Stimulated activated CD4-positive, alpha-beta T cell treated with anti-CD3 and anti-CD28 coated beads, Interleukin-2, amount 100 ng/mL, for 4 hours (primary cell): Measurements from ENCODE around the gene PALD1.

Experiments used
- DNase-seq: peaks from one replicate; pipeline ENCODE4 v3.0.0-alpha.2; 2020; ENCODE audit warnings: low read depth

Gene PALD1

DNA sequence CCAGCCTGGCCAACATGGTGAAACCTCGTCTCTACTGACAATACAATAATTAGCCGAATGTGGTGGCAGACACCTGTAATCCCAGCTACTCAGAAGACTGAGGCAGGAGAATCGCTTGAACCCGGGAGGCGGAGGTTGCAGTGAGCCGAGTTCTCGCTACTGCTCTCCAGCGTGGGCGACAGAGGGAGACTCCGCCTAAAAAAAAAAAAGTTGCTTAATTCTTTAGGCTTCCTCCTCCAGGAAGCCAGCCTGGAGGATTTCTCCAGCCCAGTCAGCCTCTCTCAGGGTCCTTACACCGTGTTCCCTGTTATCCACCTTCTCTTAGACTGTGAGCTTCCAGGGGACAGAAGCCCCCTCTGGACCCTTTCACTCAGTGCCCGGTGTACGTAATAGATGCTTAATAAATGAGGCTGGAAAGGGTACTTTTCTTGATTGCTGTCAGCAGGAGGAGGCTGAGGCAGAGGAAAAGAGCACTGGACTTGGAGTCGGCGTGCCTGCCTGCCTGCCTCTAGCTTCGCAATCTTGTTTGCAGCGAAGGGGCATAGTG is 20.7 kb upstream of the PALD1 start:
- no peak for DNase-seq

DNA sequence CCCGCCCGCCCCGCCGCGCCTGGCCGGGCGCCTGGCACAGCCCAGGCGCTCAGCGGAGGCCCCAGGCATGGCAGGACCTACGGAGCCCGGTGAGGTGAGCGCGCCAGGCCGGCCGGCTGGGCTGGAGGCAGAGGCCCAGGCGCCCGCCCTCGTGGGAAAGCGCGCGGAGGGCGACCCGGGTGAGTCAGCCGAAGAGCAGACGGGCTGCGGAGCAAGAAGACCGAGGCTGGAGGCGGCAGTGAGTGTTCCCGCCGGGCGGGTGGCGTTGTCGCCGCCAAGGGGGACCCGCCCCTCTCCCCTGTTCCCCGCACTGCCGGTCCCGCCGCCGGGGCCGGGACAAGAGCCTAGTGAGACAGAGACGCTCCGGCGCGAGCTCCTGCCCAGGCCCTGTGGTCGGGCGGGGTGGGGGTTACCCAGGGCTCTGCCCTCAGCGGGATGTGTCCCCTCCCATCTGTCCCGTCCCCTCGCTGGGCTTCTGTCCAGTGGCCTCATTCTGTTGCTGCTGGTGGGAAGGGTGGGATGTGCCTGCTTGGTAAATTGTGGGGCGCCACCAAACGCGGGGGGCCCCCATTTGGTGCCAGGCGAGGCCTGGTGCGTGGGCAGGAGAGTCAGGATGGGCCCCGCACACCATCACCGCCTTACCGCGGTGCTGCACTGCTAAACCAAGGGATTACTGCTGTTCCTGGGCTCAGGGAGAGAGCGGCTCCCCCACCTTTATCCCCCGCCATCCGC is 20.1 kb upstream of the PALD1 start:
- DNase-seq, result peak; percentile 63

DNA sequence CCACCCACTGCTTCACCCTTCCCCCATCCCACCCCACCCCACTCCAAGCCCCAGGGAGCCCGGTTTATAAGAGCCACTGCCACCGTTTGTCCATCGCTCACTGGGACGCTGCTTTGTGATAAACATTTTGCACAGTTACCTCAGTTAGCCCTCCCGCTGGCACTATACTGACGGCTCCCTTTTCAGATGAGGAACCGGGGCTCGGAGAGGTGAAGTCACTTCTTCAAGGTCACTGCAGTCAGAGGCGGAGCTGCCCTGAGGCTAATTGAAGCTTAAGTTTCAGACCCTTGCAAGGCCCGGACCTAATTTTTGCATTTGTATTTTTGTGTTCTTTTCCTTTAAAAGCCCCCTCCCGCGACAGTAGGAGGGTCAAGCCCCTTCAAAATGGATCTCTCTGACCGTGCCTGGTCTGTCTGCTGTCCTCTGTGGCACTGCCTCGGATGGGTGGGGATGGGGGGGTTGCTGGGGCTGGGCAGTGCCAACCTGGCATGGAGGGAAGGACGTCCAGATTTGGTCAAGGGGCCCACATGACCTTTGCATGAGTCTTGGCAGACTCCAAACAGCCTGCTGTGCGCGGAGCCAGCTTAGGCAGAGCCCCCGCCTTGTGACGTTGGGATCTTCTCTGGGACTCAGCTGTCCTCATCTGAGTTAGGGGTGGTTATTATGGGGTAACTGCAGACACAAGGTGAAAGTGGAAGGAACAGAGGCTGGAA is 19.4 kb upstream of the PALD1 start:
- DNase-seq, result no peak

GRCh38 chr10:70459774-70460490 is 18.6 kb upstream of the PALD1 start:
- DNase-seq, result no peak

GRCh38 chr10:70461397-70462348 is 16.9 kb upstream of the PALD1 start:
- DNase-seq, result peak; percentile 25

DNA sequence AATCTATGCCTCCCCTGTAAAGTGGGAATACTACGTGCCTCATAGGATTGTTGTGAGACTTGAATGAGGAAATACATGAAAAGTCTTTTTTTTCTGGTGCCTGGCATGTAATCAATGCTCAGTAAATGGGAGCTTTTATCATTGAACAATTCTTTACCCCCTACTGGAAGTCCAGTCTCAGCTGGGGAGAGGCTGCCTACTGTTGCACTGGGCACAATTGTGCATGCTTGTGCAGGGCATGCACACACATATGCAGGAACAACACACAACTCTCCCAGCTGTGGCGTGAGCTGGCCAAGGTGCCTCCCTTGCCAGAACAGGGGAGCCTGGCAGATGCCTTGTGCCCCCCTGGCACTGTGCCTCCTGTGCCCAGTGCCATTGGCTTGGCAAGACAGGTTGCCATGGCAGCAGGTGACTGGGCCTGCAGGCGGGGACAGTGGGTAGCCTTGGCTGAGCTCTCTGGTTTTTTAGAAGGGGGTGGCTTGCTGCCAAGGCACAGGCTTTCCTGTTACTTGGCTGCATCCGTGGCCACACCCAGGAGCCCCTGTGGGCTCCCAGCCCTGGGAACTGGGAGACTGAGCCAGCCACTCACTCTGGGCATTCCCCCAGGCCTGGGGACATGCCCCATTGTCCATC is 16.1 kb upstream of the PALD1 start:
- DNase-seq, result no peak

- DNase-seq, result no peak
Measured at GRCh38 chr10:70465278-70465677, 13.3 kb upstream of the PALD1 start.

DNA sequence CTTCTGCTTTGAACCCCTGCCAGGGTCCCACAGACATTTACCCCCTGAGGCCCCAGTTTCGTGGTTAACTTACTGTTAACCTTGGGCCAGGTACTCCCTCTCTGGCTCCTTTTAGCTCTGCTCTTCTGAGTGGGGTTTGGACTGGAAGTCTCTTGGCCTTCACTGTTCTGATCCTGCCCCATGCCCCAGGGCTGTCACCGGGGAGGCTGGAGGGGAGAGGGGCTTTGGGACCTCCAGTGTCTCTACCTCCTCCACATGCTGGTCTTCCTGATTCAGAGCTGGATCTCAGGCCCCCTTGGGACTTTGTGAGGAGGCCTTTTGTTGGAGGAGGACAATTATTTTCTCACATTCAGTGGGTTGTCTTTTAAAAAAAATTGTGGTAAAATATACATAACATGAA is 12.7 kb upstream of the PALD1 start:
- DNase-seq, result no peak

DNA sequence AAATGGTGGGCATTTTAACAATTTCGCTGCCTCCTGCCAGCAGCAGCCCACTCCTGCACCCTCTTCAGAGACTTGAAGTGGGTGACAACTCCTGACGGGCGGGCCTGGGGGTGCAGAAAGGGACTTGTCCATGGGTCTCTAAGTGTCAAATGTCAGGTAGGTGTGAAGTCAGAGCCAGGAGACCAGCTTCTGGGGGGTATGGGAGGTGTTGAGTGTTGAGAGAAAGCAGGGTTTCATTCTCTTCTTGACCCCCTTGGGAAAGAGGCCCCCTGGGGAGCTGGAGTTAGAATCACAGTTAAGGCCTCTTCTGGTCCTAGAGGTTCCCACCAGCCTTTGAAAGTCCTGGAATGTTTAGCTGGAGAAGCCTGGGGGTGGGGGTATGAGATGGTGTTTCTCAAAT is 11.6 kb upstream of the PALD1 start:
- DNase-seq, result no peak

GRCh38 chr10:70472799-70473454 is 5.6 kb upstream of the PALD1 start:
- DNase-seq, result no peak

DNA sequence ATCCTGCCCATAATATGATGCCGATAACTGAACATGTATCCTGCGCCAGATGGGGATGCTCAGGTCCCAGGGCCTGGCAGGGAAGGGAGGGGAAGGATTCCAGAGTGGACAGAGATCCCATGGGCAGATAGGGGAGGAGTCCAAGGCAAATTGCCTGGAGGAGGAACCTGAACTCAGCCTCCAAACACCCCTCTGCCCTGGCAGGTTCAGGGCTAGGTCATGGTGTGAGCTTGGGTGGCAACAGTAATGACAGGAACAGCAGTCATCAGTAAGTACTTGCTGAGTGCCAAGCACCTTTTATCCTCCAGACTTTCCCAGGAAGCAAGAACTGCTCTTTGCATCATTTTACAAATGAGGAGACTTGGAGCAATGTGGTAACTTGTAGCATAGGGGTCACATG is 3.8 kb upstream of the PALD1 start:
- DNase-seq, result no peak

DNA sequence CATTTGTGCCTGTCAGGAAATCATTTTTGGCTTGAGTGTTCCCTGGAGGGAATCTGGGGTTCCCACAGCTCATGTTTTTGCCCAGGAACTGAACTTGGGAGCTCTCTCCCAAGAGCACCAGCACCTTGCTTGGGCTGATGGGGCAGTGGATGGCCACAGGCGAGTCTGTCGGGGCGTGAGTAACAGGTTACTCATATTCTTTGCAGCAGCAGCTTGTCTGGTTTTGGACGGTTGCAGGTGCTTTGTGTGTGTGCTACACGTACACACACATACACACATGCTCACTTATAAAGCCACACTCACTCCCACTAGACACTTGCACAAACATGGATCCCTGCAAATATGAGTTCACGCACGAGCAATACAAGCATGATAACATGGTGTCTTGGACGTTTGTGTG is 2.9 kb upstream of the PALD1 start:
- no peak for DNase-seq

DNA sequence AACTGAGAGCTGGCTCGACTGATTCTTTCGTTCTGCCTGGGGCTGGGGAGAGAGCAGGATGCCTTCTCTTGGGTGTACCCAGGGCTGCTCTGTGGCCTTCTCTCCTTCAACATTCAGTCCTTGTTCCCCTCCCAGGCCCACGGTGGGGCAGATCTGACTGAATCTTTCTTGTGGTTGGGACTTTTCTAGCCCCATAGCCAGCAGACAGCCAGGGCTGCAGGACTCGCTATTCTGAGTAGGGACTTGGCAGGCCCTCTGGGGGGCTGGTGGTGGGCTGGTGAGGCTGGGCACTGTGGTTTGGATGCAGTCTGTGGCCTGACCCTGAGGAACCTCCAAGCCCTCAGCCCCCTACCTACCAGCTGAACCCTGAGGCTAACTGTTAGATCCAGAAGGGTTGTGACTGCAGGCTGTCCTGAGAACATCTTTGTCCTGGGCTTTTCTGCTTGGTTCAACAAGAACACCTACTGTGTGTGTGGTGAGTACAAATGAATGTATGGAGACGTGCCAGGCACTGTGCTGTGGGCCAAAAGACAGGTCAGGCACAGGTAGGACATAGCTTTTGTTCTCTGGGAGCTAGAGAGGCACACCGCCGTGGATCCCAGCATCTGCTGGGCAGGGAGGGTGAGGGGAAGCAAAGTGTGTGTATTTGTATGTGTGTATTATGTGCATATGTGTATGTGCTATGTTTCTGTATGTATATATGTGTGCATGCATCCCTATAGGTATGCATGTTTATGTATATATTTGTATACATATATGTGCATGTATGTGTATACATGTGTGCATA is 2.1 kb upstream of the PALD1 start:
- DNase-seq, result no peak

GRCh38 chr10:70477661-70478162 is 855 bp upstream of the PALD1 start:
- peak; percentile 91 for DNase-seq

- no peak for DNase-seq
Measured at GRCh38 chr10:70479165-70479581, 606 bp downstream of the PALD1 start.

GRCh38 chr10:70479626-70480238 is 1.2 kb downstream of the PALD1 start:
- no peak for DNase-seq

DNA sequence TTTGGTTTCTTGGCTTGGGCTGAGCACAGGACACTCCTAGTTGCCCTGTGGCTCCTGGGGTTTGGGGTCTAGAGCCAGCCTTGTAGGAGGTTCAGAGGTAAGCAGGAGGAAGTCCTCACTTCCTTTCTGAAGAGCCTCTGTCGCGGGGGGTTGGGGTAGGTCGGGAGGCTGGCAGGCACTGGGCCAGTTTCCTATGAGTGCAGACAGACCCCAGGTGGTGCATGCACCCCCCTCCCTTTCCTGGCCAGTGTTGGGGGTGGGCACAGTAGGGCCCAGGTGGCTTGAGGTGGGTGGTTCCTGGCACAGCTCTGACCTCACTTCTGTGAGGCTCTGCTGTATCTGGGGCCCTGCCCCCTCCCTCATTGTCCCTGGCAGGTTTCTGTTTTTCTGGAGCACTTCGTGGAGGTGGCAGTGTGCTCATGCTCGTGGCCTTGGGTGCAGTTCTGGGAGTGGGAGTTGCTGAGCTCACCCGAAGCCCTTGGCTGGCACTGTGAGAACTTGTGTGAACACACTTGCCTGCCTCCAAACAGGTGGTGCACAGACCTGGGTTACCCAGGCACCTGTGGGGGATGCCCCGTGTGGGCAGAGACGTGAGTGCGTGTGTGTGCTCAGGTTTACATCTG is 1.8 kb downstream of the PALD1 start:
- DNase-seq, result peak; percentile 35

DNA sequence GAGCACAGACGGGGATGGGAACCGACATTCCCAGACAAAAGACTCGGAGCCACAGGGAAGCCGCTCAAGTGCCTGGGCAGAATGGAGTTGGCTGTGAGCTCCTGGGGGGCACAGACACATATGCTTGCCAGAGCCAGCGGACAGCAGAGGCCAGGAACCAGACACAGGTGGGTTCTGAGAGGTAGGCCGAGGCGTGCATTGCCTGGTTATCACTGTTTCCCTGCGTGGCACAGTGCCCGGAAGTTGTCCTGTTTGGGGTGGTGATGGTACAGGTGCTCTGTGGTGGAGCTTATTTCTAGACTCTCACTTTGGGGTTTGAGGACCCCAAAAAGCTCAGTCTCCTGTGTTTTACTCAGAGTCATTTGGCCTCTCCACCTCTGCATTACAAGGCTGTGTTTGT is 2.5 kb downstream of the PALD1 start:
- no peak for DNase-seq
